GM19043 (cell line): Measurements from ENCODE around the gene JOSD2.
A peak's percentile ranks its signal among the peaks of the same experiment; 100 is the strongest.

Experiments used
- ATAC-seq: cut with Tn5 transposase; IDR thresholded peaks from one replicate; pipeline ENCODE4 v1.9.1; 2021; ENCODE audit warnings: low read depth; ENCODE audit not compliant: unreplicated experiment

The JOSD2 gene, protein sequence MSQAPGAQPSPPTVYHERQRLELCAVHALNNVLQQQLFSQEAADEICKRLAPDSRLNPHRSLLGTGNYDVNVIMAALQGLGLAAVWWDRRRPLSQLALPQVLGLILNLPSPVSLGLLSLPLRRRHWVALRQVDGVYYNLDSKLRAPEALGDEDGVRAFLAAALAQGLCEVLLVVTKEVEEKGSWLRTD

DNA sequence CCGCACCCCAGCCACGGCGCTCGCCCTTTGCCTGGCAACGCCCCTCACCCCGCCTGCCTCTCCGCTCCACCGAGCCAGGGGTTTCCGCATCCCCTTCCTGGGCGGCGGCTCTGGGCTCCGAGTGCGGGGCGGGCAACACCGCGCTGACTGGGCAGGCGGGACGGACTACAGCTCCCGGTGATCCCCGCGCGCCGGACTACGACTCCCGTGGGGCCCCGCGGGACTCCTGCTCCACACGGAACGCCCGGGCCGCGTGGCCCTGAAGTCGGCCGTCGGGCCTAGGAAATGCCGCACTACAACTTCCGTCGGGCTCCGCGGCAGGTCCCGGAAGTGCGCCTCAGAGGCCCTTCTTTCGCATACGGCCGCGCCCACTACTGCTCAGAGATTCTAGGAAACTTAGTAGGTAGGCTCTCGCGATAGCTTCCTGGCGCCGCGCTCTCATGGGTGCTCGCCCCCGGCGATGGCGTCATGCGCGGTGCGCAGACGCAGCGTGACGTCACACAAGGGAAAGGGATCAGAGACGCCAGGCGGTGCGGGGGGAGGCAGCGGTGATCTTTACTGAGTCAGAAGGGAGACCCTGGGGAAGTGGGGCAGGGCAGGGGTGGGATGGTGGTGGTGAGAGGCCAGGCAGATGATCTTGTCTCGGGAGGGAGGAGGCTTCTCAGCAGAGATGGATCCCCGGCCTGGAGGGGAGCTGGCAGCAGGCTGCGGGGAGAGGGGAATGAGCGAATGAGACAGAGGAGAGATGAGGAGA is at the start of gene JOSD2:
Gene JOSD2 (minus strand): TSS at position 123 of the 754 bp plus-strand sequence. CDS start 760 bp downstream, outside the sequence.
- peak; percentile 87 for ATAC-seq

DNA sequence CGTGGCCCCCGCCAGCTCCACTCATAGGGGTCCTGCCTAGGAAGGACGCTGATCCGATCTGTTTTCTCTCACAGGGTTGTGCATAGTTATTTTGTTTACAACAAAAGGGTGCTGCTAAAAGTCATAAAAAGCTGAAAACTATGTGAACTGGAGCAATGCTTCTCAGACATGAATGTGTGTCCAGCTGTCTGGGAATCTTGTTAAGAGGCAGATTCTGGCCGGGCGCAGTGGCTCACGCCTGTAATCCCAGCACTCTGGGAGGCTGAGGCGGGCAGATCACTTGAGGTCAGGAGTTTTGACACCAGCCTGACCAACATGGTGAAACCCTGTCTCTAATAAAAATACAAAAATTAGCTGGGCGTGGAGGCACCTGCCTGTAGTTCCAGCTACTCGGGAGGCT is 48.6 kb upstream of the JOSD2 start:
- ATAC-seq, result no peak

DNA sequence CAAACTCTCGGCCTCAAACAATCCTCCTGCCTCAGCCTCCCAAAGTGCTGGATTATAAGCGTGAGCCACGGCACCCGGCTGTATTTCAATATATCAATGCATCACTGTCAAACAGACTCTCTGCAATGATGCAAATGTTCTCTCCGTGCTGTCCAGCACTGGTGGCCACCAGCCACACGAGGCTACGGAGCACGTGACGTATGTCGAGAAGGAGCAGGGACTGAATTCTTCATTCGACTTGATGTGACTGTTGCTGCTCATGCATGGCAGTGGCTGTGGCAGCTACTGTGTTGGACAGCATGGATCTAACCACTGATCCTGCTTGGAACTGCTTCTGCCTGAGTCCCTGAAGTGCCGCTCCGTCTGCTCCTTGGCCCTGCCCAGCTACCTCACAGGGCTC is 47.5 kb upstream of the JOSD2 start:
- ATAC-seq, result no peak

DNA sequence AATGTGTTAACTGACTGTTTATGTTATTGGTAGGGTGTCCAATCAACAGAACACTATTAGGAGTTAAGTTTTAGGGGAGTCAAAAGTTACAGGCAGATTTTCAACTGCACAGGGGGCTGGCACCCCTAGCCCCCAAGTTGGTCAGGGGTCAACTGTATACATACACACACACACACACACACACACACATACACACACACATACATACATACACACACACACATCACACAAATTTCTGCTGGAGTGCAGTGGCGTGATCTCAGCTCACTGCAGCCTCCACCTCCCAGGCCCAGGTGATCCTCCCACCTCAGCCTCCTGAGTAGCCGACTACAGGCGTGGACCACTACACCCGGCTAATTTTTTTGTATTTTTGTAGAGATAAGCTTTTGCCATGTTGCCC is 47.0 kb upstream of the JOSD2 start:
- ATAC-seq, result no peak

DNA sequence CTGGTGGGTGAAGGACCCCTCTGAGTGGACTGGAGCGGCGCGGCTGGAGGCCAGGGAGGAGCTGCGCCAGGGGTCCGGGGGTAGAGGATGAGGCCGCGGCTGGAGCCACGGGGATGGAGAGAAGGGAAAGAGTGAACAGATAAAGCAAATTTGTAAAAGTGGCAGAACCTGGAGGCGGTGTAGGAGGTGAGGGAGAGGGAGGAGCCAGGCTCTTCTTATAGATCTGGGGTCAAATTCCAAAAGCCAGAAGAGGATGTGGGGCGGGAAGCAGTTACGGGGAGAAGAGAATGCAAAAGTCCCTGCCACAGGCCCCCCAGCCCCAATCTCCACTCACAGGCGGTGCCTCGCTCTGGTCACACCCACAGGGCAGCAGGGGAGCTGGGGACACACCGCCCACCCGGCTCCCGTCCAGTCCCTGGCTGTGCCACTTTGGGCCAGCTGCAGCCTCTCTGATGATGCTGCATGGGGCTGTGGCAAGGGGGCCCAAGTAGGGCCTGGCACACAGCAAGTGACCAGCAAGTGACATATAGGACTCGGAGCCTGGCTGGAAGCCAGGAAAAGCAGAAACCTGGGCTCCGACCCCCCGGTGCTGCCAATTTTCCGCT is 46.1 kb upstream of the JOSD2 start:
- no peak for ATAC-seq

DNA sequence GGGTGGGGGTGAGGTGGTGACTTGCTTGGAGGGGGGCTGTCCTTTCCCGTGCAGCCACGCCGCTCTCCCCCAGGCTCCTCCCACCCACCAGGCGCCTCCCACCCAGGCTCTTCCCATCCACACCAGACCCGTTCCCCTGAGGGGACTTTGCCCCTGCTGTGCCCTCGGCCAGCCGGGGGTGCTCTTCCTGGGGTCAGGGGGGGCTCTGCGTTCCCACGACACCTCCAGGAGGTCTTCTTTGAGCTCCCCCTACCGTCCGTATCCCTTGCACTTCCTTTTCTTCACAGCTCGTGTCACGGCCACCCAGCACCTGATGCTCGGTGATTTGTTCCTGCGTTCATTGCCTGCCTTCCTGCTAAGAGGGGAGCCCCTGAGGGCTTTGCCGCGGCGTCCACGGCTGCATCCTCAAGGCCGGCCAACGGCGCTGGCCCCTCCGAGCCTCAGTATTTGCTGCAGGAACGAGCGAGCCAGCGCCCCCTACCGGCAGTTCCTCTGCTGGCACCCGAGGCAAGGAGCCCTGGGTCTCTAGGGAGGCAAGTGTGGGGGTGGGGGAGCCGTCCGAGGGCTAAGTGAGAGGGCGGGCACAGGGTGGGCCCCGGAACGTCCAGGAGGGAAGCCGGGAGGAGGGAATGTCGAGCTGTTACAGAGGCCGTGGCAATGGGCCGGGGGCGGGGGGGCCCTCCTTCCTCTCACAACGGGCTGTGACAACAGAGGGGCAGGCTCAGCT is 45.5 kb upstream of the JOSD2 start:
- ATAC-seq, result no peak

DNA sequence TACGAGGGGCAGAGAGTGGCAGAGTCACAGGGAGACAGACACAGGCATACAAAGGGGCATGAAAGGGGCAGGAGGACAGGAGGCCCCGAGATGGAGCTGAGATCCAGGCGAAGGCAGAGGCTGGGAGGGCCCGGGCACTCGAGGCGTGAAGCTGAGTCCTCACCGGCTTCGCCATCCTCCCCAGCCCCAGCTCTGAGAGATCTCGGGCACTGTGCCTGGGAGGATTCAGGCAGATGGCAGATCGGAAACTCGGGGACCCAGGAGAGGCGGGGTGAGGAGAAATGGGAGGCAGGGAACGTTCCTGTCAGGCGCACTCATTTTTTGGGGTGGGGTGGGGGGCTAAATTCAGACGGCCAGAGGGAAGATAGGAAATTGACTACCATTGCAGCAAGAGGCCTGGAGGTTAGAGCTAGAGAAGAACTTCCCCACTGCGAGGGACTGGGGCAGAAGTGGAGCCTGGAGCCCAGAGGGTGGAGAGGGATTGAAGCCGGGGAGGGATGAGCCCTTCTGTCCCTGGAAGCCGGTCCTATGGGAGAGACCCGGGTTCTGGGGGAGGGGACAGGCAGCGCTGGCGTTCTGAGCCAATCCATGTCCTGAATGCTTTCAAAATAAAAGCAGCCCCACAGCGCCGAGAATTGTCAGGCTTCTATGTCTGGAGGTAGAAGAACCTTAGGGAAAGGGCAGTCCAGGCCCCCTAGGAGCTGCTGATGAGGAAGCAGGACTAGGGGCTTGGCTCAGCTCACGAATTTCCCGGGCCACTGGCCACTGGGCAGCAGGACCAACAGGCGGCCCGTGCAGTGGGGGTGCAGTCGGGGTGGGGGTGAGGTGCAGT is 44.7 kb upstream of the JOSD2 start:
- no peak for ATAC-seq

DNA sequence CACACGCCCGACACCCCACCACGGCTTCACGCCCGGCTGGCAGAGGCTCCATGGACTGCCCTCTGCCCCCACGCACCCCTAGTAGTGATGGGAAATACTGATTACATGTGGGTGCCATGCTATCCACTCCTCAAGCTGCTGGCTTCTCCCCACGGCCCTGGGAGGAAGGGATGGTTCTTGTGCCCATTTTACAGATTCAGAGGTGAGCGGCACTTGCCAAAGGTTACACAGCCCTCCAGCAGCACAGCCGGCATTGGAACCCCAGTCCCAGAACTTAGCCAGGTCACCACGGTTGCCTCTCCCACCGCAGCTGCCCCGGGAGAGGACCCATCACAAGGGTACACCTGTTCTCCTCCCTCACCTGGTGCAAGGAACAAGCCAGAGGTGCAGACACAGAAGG is 44.0 kb upstream of the JOSD2 start:
- no peak for ATAC-seq

DNA sequence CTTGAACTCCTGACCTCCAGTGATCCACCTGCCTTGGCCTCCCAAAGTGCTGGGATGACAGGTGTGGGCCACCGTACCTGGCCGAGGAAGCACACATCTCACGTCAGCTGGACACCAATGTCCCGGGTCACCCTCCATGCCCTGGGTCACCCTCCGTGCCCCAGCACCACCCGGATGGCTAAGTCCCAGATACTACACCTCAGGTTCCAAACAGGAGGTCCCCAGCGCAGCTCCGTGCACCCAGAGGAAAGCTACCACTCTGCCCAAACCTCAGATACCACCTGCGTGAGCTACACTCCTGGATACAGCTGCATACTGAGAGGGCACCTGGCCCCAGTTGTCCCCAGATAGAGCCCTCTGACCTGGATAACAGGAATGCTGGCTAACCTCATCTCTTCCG is 43.2 kb upstream of the JOSD2 start:
- no peak for ATAC-seq

DNA sequence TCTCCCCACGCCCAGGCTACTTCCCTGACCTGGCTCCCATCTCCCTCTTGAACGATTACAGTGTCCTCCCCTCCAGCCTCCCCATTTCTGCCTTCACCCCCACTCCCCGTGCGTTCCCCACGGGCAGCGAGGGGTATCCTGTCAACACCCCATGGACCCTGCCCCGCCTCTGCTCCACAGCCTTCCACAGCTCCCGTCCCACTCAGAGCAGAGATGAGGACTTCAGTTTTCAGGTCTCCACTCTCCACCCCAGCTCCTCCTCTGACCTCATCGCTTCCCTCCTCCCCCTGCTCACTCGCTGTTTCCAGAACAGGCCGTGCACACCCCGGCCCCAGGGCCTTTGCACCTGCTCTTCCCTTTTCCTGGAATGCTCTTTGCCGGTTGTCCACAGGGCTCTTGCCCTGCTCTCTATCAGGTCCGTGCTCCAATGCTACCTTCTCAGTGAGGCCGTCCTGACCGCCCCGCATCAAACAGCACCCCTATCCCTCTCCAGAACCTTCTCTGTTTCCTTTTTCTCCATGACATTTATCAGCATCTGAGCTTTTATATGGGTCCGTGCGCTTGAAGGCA is 42.2 kb upstream of the JOSD2 start:
- ATAC-seq, result no peak

DNA sequence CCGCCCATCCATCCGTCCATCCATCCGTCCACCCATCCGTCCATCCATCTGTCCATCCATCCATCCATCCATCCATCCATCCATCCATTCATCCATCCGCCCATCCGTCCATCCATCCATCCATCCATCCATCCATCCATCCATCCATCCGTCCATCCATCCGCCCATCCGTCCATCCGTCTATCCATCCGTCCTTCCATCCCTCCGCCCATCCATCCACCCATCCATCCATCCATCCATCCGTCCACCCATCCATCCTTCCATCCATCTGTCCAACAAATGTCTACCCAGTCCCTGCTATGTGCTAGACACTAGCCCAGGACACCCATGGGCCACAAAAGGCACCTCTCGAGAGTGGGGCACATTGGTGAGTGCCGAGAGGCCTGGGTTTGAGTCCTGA is 41.5 kb upstream of the JOSD2 start:
- no peak for ATAC-seq

DNA sequence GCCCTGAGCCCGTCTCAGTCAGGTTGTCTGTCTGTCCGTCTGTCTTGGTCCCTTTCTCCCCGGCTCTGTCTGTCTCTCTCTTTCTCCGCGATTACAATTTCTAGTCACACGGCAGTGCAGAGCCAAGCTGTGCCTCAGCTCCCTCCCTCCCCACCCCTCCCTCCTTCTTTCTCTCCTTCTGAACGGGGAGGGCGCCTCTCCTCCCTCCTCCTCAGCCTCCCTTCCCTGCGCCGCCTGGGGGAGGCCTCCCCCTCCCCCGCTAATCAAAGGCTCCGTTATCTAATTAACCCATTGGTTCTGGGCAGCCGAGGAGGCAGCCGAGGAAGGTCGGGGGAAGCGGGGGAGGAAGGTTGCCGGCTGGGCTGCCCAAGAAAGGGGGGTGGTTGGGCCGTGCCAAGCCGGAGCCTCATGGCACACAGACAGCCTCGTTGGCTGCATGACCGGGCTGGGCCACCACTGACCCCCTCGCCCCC is 40.8 kb upstream of the JOSD2 start:
- ATAC-seq, result no peak

DNA sequence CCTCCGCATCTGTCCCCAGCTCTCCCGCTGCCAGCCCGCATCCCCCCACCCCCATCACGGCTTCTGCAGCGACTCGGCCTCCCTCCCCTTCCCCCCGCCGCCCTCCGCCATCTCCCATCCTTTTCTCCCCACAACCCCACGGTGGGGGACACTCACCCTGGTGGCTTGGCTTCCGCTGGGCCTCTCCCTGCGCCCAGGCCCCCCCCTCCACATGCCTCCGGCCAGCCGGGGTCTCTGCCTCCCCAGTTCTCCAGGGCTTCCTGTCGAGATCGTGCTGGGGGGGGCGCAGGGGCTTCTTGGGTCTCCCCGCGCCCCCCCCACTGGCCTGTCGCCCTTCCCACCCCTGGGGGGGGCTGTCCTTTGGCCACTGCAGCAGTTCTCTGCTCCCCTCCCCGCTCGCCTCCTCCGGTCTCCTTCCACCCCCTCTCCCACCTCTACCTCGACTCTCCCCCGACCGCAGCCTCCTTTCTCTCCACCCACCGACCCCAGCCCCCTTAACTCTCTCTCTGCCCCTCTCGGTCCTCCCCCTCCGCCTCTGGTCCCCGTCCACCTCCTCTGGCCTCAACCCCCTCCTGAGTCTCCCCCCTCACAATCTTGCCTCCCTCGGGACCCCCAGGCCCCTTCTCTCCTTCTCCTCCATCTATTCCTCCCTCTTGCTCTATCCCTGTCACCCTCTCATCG is 40.2 kb upstream of the JOSD2 start:
- no peak for ATAC-seq

DNA sequence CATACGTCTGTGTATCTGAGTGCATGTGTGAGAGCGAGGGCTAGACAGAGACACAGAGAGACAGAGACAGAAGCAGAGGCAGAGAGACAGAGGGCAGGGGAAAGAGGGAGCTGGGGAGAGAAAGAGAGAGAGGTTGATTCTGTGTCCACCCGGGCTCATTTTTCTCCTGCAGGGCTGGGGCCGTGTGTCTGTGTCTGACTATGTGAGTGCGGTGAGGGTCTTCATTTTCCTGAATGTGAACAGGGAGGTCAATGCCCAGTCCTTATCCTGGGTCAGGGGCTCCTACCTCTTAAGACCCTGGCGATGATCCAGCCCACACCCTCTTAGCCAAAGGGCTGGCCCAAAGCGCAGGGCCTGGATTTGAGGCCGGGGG is 39.6 kb upstream of the JOSD2 start:
- no peak for ATAC-seq

DNA sequence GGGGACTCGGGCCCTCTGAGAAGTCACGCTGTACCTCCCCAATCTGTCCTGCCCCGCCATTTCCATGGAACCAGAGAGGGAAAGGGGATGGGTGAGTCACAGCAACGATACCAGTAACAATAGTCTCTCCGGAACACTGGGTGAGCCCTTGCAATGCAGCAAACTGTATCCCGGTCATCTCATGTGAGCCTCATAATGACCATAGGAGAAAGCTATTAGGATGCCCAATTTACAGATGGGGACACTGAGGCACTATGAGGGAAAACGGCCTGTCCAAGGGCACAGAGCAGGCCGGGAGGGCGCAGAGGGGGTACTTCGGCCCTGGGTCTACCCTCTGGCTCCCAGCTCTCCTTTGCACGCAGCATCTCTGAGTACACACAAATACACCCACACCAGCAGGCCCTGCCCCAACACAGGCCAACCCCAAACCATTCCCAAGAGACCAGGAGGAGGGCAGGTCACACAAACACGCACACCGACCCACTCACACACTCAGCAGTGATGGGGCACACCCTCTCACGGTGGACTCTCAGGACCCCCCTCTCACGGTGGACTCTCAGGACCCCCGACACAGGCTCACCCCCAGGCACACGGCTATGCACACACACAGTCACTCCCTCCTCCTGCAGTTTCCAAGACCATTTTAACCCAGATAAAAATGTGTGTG is 39.1 kb upstream of the JOSD2 start:
- no peak for ATAC-seq

DNA sequence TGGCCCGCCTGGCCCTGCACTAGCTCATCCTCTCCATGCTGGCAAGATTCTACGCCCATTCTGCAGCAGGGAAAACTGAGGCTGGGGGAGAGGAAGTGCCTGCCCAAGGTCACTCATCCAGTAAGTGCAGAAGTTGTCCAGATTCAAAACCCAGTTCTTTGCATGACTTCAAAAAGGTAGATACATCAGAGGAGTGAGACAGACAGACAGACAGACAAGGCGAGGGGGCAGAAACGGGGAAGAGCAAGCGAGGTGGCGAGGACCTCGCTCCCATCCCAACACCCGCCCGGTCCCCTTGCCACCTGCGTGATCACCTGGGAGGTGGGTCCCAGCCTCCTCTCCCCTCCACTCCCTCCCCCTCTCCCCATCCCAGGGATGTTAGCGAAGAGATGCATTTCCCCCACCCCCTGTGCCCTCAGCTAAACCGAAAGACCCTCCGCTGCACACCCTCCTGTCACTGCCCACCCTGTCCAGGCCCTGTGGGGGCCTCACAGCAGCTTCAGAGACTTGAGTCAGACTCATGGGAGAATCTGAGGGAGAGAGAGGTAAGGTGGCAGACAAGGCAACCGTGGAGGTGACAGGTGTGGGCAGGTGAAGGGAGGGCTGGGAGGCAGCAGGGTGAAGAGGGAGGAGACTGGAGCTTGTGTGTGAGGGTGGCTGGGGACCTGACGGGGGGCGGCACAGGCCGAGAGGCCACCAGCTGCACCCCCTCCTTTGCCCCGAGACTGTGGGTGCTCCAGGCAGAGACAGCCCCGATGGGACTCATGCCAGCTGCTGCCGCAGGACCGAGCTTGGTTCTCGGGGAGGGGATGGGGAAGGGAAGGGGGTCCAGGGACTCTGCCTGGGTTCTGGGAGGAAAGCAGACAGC is 38.3 kb upstream of the JOSD2 start:
- ATAC-seq, result no peak

DNA sequence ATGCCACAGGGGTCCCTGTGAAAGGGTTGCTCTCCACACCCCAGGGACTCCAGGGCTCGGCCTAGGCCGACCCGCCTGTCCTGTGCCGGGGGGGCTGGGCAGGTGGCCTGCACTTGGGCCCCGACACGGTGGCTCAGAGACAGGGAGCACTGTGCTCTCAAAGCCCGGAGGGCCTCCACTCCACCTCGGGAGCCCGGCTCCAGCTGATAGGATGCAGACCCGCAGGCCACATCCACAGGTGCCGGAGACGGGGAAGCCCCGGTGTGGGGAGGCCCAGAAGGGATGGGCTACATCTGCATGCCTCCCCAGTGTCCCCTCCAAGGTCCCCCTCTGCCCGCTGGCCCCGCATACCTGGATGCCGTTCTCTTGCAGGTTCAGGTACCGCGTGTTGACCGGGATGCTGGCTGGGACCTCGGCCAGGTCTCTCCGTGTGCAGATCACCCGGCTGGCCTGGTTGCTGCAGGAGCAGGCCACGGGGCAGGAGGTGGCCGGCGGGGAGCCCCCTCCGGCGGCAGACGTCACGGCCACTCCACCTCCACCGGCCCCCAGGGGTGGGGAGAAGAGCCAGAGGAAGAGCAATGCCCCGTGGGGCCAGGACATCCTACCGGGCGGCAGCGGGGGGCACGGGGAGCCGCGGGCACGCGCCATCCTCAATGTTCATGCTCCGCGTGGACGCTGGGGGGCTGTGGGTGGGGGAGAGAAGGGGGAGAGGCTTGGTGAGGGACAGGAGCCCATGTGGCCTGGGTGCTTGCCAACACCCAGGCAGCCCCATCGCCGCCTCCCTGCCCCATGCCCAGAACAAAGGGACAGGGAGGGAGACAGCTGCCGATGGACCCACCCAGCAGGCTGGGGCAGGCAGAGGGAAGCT is 37.4 kb upstream of the JOSD2 start:
- ATAC-seq, result no peak
